ENCODE data around the gene ACSBG1. TPM values are rescaled to one million over a fixed set of nuclear protein-coding genes. Genes with fewer than 3 reads are reported as not detected.

The ACSBG1 gene
- total RNA-seq, 5 donors from 2014 or later (not counting 1 experiment from before 2014, with no cell fraction given): not detected

DNA sequence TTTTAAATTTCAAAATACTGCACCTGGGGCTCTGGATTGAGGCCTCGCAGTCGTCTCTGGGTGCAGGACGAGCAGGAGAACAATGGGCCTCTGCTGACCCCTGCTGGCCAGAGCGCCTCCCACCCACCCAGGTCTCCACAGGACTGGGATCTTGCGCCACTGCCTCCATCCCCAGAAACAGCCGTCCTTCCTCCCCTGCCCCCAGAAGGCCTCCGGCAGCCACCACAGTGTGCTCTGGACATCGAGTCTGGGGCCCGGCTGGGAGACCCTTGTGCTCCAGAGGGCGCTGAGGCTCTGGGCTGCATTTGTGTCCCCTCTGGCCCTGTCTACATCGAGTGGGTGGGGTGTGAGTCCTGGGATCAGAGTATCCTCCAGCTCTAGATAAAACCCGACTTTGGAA lies 6.7 kb upstream of the ACSBG1 start:
- H3K36me3 Mint-ChIP-seq: no peaks in the 10 kb centered on the region
- Histone ChIP-seq H3K27ac (ENCODE audit: low read length) (no peak overlapping the region), H3K4me1 (ENCODE audit: control insufficient read depth in 1 of 2, extremely low read depth in 1 of 2, insufficient read depth in 2 of 2, low read length in 2 of 2) (peaks cover 0 to 4% of the 10 kb centered on the region in 2 experiments), H3K9me3 (no peaks in the 10 kb centered on the region), H3K36me3 (ENCODE audit: control insufficient read depth in 2 of 2, extremely low read depth in 1 of 2, insufficient read depth in 1 of 2, low read length in 1 of 2) (no peaks in the 10 kb centered on the region), H3K27me3 (replicated peaks in 1 of 2; ENCODE audit: control insufficient read depth in 2 of 2, extremely low read depth in 1 of 2, insufficient read depth in 2 of 2, low read length in 1 of 2) (peaks cover 0 to 8% of the 10 kb centered on the region in 2 experiments), H3K4me3 (ENCODE audit: control insufficient read depth in 1 of 2, extremely low read depth in 1 of 2, low read length in 1 of 2) (no peak overlapping the region)
- peak overlapping the region in 1 of 2 donors; percentile 22 for H3K27ac Mint-ChIP-seq
- peaks cover 2 to 3% of the 10 kb centered on the region in 2 donors for H3K27me3 Mint-ChIP-seq
- ChIA-PET CTCF (interaction anchor here (0.6 to 3.7 kb wide), 9 partner anchors 17 to 301 kb away, joined by 3 to 39 read pairs (median 3); no protein-coding TSS in a partner anchor), POLR2A (interaction anchor here in 1 of 2 donors (0.7 kb wide), 1 partner anchor 13 kb away, joined by 12 read pairs; no protein-coding TSS in a partner anchor)
- H3K4me1 Mint-ChIP-seq: peaks cover 0 to 2% (median 2%) of the 10 kb centered on the region in 3 donors
- peak; percentile 46 to 86 (median 75) for DNase-seq
- no peak overlapping the region for H3K4me3 Mint-ChIP-seq
- peak; percentile 88 to 97 (median 94) for ATAC-seq (replicated peaks in 1 of 4)
- 11% methylated on average over 5 of the region's 12 CpGs for WGBS (ENCODE audit: insufficient coverage)
- no peaks in the 10 kb centered on the region for H3K9me3 Mint-ChIP-seq

DNA sequence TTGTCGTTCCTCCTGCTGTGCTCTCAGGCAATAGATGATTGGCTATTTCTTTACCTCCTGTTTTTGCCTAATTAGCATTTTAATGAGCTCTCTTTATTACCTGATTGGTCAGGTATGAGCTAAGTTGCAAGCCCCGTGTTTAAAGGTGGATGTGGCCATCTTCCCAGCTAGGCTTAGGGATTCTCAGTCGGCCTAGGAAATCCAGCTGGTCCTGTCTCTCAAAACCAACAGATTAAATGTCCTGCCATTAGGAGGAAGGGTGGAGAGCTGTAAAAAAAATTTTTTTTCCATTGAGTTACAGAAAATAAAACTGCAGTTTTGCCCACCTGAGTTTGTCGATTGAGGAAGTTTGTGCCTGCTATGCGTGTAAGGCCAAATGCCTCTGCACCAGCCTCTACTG lies 5.4 kb upstream of the ACSBG1 start:
- Mint-ChIP-seq H3K4me3 (no peak overlapping the region), H3K27ac (no peak overlapping the region), H3K4me1 (peaks cover 0 to 2% (median 2%) of the 10 kb centered on the region in 3 donors), H3K27me3 (peaks cover 3 to 4% of the 10 kb centered on the region in 2 donors), H3K36me3 (no peaks in the 10 kb centered on the region), H3K9me3 (no peaks in the 10 kb centered on the region)
- peaks cover 0 to 4% of the 10 kb centered on the region in 2 experiments for H3K4me1 ChIP-seq (ENCODE audit: control insufficient read depth in 1 of 2, extremely low read depth in 1 of 2, insufficient read depth in 2 of 2, low read length in 2 of 2)
- H3K4me3 ChIP-seq (ENCODE audit: control insufficient read depth in 1 of 2, extremely low read depth in 1 of 2, low read length in 1 of 2): no peak overlapping the region
- WGBS (ENCODE audit: insufficient coverage): 94% methylated on average over 2 of the region's 5 CpGs
- H3K9me3 ChIP-seq: no peaks in the 10 kb centered on the region
- ChIA-PET POLR2A (no interaction called here), CTCF (interaction anchor here (0.6 to 3.7 kb wide), 12 partner anchors 16 to 334 kb away, joined by 3 to 39 read pairs (median 4); no protein-coding TSS in a partner anchor)
- H3K36me3 ChIP-seq (ENCODE audit: control insufficient read depth in 2 of 2, extremely low read depth in 1 of 2, insufficient read depth in 1 of 2, low read length in 1 of 2): no peaks in the 10 kb centered on the region
- peaks cover 0 to 9% of the 10 kb centered on the region in 2 experiments for H3K27me3 ChIP-seq (replicated peaks in 1 of 2; ENCODE audit: control insufficient read depth in 2 of 2, extremely low read depth in 1 of 2, insufficient read depth in 2 of 2, low read length in 1 of 2)
- ATAC-seq (replicated peaks in 1 of 4): no peak
- H3K27ac ChIP-seq (ENCODE audit: low read length): no peak overlapping the region
- no peak for DNase-seq

DNA sequence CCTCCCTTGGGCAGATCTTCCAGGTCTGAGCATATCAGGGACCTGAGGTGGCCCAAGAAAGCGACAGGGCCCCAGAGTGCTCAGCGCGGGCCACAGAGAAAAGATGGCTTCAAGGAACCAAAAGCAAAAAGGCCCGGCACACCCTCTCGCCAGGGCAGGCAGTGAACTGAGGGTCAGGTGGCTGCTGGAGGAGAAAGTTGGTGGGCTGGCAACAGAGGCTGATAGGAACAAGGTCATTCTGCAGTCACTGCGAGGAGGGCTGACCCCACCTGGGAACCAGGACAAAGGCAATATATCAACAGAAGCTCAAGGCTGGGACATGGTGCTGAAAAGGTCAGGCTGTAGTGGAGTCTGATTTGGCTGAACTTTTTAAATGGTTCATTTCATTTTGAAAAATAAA lies 2.8 kb upstream of the ACSBG1 start:
- no peak overlapping the region for H3K4me3 Mint-ChIP-seq
- Histone ChIP-seq H3K9me3 (no peaks in the 10 kb centered on the region), H3K27me3 (replicated peaks in 1 of 2; ENCODE audit: control insufficient read depth in 2 of 2, extremely low read depth in 1 of 2, insufficient read depth in 2 of 2, low read length in 1 of 2) (peaks cover 0 to 17% of the 10 kb centered on the region in 2 experiments), H3K4me1 (ENCODE audit: control insufficient read depth in 1 of 2, extremely low read depth in 1 of 2, insufficient read depth in 2 of 2, low read length in 2 of 2) (peaks cover 0 to 4% of the 10 kb centered on the region in 2 experiments), H3K27ac (ENCODE audit: low read length) (no peak overlapping the region), H3K36me3 (ENCODE audit: control insufficient read depth in 2 of 2, extremely low read depth in 1 of 2, insufficient read depth in 1 of 2, low read length in 1 of 2) (no peaks in the 10 kb centered on the region), H3K4me3 (ENCODE audit: control insufficient read depth in 1 of 2, extremely low read depth in 1 of 2, low read length in 1 of 2) (no peak overlapping the region)
- ATAC-seq (replicated peaks in 1 of 4): no peak
- DNase-seq: no peak
- no peaks in the 10 kb centered on the region for H3K9me3 Mint-ChIP-seq
- peaks cover 0 to 4% (median 2%) of the 10 kb centered on the region in 3 donors for H3K4me1 Mint-ChIP-seq
- no peaks in the 10 kb centered on the region for H3K36me3 Mint-ChIP-seq
- WGBS (ENCODE audit: insufficient coverage): 71% methylated on average over 5 of the region's 6 CpGs
- H3K27me3 Mint-ChIP-seq: peaks cover 4 to 16% of the 10 kb centered on the region in 2 donors
- no peak overlapping the region for H3K27ac Mint-ChIP-seq
- POLR2A ChIA-PET: no interaction called here
- CTCF ChIA-PET: no interaction called here

DNA sequence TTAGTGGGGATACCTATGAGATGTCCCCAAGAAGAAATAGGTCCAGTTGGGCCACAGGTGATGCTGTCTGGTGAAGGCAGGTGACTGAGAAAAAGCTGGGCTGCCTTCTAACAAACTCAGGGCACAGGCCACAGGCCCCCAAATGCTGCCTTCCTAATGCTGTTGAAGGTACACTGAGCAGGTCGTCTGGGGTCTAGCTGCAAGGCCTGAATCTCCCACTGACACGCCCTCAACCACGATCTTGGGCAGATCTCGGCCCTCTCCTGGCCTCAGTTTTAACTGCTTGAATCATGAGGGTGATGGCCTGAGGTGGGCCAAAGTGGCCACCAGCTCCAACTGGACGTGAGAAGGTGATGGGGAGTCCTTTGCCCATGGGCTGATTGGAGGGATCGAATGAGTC lies 2.1 kb upstream of the ACSBG1 start:
- Mint-ChIP-seq H3K27ac (no peak overlapping the region), H3K9me3 (no peaks in the 10 kb centered on the region), H3K36me3 (no peaks in the 10 kb centered on the region), H3K4me1 (peaks cover 0 to 4% (median 2%) of the 10 kb centered on the region in 3 donors), H3K4me3 (no peak overlapping the region), H3K27me3 (peaks cover 4 to 16% of the 10 kb centered on the region in 2 donors)
- peaks cover 0 to 4% of the 10 kb centered on the region in 2 experiments for H3K4me1 ChIP-seq (ENCODE audit: control insufficient read depth in 1 of 2, extremely low read depth in 1 of 2, insufficient read depth in 2 of 2, low read length in 2 of 2)
- no peak for ATAC-seq (replicated peaks in 1 of 4)
- 79% methylated on average over 5 of the region's 6 CpGs for WGBS (ENCODE audit: insufficient coverage)
- peaks cover 0 to 17% of the 10 kb centered on the region in 2 experiments for H3K27me3 ChIP-seq (replicated peaks in 1 of 2; ENCODE audit: control insufficient read depth in 2 of 2, extremely low read depth in 1 of 2, insufficient read depth in 2 of 2, low read length in 1 of 2)
- ChIA-PET CTCF (interaction anchor here in 1 of 2 donors (0.6 kb wide), 1 partner anchor 46 kb away, joined by 3 read pairs; no protein-coding TSS in a partner anchor), POLR2A (no interaction called here)
- no peak for DNase-seq
- no peak overlapping the region for H3K27ac ChIP-seq (ENCODE audit: low read length)
- H3K9me3 ChIP-seq: no peaks in the 10 kb centered on the region
- H3K36me3 ChIP-seq (ENCODE audit: control insufficient read depth in 2 of 2, extremely low read depth in 1 of 2, insufficient read depth in 1 of 2, low read length in 1 of 2): no peaks in the 10 kb centered on the region
- H3K4me3 ChIP-seq (ENCODE audit: control insufficient read depth in 1 of 2, extremely low read depth in 1 of 2, low read length in 1 of 2): no peak overlapping the region

DNA sequence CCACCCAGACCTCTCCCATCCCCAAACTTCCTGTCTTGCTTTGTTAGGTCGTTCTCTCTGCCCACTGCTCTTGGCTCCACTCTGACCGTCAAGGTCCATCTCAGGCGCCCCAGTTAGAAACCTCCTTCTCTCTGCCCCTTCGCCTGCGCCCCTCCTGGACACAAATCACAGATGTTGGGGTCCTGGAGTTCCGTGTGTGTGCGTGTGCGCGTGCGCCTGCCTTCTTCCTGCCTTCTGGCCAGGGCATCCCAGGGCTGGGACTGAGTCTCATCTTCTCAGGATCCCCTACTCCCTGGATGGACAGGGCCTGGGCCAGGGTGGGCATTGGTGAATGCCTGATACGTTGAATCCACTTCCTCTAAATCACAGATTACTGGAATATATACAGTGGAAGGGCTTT lies 869 bp downstream of the ACSBG1 start:
- H3K9me3 ChIP-seq: no peaks in the 10 kb centered on the region
- no peak overlapping the region for H3K27ac Mint-ChIP-seq
- ChIA-PET POLR2A (no interaction called here), CTCF (no interaction called here)
- H3K4me1 Mint-ChIP-seq: peaks cover 0 to 2% (median 0%) of the 10 kb centered on the region in 3 donors
- ATAC-seq (replicated peaks in 1 of 4): no peak
- H3K4me3 ChIP-seq (ENCODE audit: control insufficient read depth in 1 of 2, extremely low read depth in 1 of 2, low read length in 1 of 2): no peak overlapping the region
- peaks cover 0 to 12% of the 10 kb centered on the region in 2 experiments for H3K27me3 ChIP-seq (replicated peaks in 1 of 2; ENCODE audit: control insufficient read depth in 2 of 2, extremely low read depth in 1 of 2, insufficient read depth in 2 of 2, low read length in 1 of 2)
- 100% methylated on average over 1 of the region's 11 CpGs for WGBS (ENCODE audit: insufficient coverage)
- H3K27ac ChIP-seq (ENCODE audit: low read length): no peak overlapping the region
- H3K36me3 Mint-ChIP-seq: no peaks in the 10 kb centered on the region
- H3K36me3 ChIP-seq (ENCODE audit: control insufficient read depth in 2 of 2, extremely low read depth in 1 of 2, insufficient read depth in 1 of 2, low read length in 1 of 2): no peaks in the 10 kb centered on the region
- H3K9me3 Mint-ChIP-seq: no peaks in the 10 kb centered on the region
- peaks cover 4 to 14% of the 10 kb centered on the region in 2 donors for H3K27me3 Mint-ChIP-seq
- H3K4me1 ChIP-seq (ENCODE audit: control insufficient read depth in 1 of 2, extremely low read depth in 1 of 2, insufficient read depth in 2 of 2, low read length in 2 of 2): no peaks in the 10 kb centered on the region
- no peak overlapping the region for H3K4me3 Mint-ChIP-seq
- no peak for DNase-seq

DNA sequence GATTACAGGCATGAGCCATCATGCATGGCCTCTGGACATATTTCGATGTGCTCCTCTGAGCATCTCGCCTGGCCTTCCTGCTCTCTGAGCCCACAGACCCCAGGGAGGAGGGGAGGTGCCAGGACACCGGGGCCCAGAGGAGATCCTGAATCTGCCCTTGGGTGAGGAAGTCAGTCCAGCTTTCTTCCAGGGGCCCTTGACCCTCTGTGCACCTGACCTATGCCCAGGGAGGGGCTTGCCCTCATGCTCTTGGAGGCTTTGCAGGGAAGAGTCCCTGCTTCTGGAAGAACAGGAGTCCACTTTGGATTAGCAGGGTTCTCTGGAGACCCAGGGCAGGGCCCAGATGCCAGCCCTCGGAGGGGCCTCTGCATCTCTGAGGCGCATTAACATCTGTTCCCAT lies 1.4 kb downstream of the ACSBG1 start:
- CTCF ChIA-PET: no interaction called here
- Mint-ChIP-seq H3K27me3 (peaks cover 4 to 14% of the 10 kb centered on the region in 2 donors), H3K4me1 (peaks cover 0 to 2% (median 0%) of the 10 kb centered on the region in 3 donors), H3K36me3 (no peaks in the 10 kb centered on the region), H3K9me3 (no peaks in the 10 kb centered on the region), H3K27ac (no peak overlapping the region), H3K4me3 (no peak overlapping the region)
- H3K36me3 ChIP-seq (ENCODE audit: control insufficient read depth in 2 of 2, extremely low read depth in 1 of 2, insufficient read depth in 1 of 2, low read length in 1 of 2): no peaks in the 10 kb centered on the region
- no peaks in the 10 kb centered on the region for H3K9me3 ChIP-seq
- DNase-seq (no peak), ATAC-seq (replicated peaks in 1 of 4) (no peak)
- no peak overlapping the region for H3K27ac ChIP-seq (ENCODE audit: low read length)
- peaks cover 0 to 12% of the 10 kb centered on the region in 2 experiments for H3K27me3 ChIP-seq (replicated peaks in 1 of 2; ENCODE audit: control insufficient read depth in 2 of 2, extremely low read depth in 1 of 2, insufficient read depth in 2 of 2, low read length in 1 of 2)
- 79% methylated on average over 5 of the region's 5 CpGs for WGBS (ENCODE audit: insufficient coverage)
- H3K4me1 ChIP-seq (ENCODE audit: control insufficient read depth in 1 of 2, extremely low read depth in 1 of 2, insufficient read depth in 2 of 2, low read length in 2 of 2): no peaks in the 10 kb centered on the region
- POLR2A ChIA-PET: no interaction called here
- H3K4me3 ChIP-seq (ENCODE audit: control insufficient read depth in 1 of 2, extremely low read depth in 1 of 2, low read length in 1 of 2): no peak overlapping the region
